ENCODE results near the gene TMEM82.

TMEM82 gene

DNA sequence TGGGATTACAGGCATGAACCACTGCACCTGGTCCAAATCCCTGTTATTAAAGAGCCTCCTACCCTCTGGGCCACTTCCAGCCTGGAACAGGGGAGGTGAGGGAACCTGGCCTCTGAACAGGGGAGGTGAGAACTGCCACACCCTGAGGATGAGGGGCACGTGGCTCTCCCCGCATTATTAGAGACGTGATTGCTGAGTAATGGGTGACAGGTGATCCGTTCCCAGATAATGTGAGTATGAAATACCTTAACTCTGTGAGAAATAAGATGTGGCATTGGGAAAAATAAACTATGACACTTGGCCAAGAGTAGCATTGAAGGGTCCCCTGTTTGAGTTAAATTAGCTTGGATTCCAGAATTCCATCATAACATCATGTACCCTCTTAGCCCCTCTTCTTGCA is 19.9 kb upstream of the TMEM82 start:
- DNase-seq: no peak

- no peak for DNase-seq
Observed at GRCh38 chr1:15722836-15723532, 19.3 kb upstream of the TMEM82 start.

DNA sequence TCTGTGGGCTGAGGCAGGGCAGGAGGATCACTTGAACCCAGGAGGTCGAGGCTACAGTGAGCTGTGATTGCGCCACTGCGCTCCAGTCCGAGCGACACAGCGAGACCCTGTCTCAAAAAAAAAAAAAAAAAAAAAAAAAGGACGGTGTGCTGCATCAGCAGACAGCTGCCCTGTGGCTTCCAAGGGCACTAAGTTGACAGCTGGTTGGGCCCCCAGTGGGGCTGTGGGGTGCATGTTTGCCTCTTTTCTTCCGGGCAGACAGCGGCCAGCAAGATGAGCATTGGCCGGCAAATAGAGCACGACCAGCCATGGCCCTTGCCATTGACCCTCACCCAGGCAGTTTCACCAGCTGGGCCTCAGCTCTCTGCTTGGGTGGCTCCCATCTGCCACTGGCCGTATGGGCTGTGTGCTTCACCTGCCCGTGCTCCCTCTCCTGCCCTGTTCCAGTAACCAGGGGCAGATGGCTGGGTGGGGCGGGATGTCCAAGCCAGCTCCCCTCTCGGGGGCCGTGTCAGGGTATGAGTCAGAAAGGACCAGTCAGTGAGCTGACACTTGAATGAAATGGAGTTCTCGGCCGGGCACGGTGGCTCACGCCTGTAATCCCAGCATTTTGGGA is 18.6 kb upstream of the TMEM82 start:
- DNase-seq: no peak

DNA sequence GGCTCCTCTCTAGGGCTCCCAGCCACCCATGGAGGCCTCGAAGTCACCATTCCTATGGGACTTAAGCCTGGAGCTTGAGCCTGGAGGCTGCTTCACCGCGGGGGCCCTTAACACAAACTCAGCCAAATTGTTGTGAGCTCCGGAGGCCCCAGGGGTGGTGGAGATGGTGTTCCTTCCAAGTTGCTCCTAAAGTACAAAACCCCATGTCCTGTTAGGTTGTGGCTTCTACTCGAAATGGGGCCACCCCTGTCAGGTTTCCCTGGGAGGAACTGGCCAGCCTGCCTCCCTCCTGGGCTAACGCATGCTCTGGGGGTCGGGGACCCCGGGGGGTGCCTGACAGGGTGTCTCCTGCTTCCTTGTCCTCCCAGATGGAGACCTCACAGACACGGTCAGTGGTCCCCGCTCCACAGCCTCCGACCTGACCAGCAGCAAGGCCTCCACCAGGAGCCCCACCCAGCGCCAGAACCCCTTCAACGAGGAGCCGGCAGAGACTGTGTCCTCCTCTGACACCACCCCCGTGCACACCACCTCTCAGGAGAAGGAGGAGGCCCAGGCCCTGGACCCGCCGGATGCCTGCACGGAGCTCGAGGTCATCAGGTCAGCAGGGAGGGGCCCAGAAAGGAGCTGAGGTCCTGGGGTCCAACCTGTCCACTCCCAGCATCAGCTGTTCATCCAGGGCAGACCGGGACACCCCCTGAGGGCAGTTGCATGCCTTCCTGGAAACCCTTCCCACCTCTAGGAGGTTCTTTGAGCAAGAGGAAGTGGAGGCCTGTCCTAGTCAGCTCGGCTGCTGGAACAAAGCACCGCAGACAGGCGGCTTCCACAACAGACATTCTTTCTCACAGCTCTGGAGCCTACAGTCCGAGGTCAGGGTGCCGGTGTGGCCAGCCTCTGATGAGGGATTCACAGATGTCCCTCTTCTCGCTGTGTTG is 17.1 kb upstream of the TMEM82 start:
- DNase-seq: no peak

DNA sequence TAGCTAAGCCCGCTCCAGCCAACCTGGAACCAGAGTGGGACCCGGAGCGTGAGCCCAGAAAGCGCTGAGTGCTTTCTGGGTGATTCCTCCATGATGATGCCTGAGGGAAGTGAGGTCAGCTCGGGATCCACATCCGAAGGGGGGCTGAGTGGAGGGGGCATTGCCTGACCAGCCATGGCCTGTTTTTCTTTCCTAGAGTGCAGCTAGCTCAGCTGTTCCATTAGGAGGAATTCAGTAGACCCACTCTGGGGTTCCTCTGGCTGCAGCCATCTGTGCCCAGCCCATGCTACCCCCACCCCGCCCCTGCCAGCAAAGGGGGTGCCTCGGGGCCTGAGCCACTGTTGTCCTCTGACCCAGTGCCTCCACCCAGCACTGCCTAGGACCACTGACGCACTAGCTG is 15.8 kb upstream of the TMEM82 start:
- DNase-seq: no peak

DNA sequence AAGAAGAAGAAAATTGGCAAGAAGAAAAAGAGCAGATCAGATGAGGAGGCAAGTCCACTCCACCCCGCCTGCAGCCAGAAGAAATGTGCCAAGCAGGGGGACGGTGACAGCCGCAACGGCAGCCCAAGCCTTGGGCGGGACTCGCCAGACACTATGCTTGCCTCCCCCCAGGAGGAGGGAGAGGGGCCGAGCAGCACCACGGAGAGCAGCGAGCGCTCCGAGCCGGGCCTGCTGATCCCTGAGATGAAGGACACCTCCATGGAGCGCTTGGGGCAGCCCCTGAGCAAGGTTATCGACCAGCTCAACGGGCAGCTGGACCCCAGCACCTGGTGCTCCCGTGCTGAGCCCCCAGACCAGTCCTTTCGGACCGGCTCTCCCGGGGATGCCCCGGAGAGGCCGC is 15.3 kb upstream of the TMEM82 start:
- no peak for DNase-seq

GRCh38 chr1:15727424-15727823 is 14.9 kb upstream of the TMEM82 start:
- DNase-seq: no peak

DNA sequence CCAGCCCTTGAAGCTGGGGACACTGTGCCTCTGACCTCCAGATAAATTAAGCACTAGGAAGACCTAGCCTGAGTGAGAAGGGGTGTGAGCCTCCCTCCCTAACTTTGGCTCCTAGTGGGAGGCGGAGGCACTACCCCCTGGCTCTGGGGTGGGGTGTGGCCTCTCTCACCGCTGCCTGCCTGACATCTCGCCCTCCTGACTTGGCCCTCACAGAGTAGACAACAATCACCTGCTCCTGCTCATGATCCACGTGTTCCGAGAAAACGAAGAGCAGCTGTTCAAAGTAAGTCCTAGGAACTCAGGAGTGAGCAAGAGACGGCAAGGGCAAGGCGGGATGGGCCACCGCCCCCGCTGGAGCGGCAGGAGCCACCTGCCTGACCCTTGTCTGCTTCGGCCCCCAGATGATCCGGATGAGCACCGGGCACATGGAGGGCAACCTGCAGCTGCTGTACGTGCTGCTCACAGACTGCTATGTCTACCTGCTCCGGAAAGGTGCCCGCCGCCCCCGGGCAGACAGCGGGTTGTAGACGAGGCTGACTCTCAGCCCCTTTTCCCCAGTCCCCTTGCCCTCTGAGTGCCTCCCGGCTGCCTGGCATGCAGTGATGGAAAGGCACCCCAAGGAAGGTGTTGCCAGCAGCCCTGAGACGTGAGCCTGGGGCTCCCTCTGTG is 14.3 kb upstream of the TMEM82 start:
- no peak for DNase-seq

DNA sequence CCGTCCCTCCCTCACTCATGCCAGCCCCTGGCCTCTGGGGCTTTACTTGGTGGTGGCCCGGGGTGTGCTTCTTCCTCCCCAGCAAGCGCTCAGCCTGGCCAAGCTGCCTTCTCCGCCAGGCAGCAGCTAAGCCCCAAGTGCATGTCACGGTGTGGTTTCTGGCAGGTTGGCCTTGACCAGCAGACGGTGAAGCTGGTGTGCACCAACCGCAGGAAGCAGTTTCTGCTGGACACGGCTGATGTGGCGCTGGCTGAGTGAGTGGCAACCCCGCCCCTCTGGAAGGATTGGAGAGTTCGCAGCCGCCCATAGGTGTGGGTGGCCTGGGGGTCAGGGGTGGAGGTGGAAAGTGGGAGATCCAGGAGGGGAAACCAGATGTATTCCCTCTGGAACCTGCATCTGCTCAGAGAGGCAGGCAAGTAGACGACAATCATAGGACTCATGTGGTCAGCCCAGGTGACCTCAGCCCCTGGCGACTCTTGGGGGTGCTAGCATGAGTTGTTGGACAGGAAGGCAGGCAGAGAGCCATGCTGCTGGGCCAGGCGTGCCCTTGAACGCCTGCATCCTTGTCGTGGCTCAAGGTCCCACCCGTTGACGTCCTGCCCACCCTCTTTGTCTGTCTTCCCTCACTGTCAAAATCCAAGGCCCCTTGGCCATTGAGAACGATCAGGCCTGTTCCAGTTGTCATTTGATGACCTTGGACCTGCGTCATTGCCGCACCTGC is 13.2 kb upstream of the TMEM82 start:
- DNase-seq: no peak

DNA sequence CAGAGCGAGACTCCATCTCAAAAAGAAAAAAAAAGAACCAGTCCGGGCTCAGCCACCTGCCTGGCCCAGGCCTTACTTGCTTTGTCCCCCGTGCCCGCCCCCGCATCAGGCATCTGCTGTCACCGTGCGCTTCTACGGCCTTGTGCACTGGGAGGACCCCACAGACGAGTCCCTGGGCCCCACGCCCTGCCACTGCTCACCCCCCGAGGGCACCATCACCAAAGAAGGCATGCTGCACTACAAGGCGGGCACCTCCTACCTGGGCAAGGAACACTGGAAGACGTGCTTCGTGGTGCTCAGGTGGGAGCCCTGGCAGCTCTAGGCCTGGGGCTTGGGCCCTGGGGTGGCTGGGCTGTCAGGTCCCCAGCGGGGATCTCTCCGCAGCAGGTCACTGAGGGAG is 11.9 kb upstream of the TMEM82 start:
- no peak for DNase-seq

- DNase-seq: no peak
Observed at GRCh38 chr1:15730936-15731335, 11.4 kb upstream of the TMEM82 start.

DNA sequence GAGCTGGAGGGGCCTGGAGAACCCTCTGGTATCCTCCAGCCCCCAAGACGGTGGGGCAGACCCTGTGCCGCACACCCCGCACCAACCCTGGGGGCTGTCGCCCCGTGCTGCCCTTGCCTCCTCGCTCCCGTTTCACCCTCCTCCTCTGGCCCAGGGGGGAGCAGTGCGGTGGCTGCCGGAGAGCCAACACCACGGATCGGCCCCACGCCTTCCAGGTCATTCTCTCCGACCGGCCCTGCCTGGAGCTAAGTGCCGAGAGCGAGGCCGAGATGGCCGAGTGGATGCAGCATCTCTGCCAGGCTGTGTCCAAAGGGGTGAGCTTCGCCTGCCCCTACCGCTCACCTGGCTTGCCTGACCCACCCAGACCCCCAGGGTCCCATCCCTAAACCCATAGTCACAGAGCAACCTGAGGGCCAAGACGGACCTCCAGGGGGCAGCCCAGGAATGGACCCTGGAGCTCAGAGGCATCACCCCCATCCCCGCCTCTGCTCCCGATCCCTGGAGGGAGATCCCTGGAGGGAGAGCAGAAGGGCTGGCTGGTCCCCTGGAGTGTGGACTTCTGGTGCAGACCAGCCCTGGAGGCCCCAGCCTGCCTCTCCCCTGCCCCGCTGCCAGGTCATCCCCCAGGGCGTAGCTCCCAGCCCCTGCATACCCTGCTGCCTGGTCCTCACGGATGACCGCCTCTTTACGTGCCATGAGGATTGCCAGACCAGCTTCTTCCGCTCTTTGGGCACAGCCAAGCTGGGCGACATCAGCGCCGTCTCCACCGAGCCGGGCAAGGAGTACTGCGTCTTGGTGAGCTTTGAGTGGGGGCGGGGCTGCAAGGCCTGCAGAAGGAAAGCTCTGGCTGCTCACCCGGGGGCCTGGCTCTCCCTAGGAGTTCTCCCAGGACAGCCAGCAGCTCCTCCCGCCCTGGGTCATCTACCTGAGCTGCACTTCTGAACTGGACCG is 10.3 kb upstream of the TMEM82 start:
- no peak for DNase-seq

- no peak for DNase-seq
Observed at GRCh38 chr1:15732686-15733081, 9.6 kb upstream of the TMEM82 start.

DNA sequence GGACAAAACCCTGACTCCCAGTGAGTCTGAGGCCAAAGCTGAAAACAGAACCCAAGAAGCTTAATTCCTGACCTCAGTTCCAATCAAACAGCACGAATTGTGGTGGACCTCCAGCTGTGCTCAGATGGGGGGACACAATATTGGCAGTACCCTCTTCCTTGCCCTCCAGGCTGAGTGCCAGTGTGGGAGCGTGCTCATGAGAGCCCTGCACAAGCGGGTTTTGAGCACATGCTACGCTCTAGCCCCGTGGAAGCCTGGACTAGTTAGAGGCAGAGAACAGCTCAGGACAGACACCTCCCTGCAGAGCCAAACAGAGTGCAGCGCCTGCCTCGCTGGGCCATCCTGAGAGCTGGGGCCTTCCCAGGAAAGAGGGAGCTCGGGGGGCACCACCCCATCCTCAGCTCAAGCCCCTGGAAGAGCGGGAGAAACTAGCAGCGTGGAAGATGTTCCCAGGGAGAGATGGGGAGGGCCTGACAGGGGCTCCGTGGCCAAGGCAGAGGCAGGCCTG is 9.0 kb upstream of the TMEM82 start:
- DNase-seq: no peak

DNA sequence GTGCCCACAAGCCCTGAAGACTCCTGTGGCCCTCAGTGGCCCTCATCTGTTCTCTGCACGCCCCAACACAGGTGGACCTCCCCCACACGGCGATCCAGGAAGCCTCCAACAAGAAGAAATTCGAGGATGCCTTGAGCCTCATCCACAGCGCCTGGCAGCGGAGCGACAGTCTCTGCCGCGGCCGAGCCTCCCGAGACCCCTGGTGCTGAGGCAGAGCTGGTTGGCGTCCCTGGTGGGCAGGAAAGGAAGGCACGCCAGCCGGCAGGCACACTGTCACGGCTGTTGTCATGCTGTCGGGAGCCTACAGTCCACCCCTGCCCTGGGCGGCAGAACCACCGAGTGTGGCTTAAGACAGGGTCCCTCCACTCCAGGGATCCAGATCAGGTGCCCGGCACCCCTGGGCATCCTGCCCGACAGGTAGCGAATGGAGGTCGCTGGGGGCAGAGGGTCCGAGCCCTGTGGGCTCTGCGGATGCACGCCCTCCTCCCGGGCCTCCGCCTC is 8.5 kb upstream of the TMEM82 start:
- no peak for DNase-seq

DNA sequence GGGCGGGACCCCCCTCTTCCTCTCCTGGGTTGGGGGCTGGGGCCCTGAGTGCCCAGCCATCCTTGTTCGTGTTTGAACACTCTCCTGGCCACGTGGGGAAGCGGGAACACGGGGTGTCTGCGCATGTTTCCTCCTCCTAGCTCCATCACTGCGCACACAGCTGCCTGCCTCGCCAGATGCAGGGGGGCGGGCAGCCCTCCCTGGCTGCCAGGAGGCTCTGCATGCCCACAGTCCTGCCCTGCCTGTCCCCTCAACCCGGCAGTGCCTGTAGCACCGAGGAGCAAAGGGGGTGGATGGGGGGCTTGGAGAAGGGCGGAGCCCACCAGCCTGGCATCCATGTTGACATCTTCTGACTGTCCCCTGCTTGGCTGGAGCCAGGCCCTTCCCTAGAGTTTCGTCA is 8.0 kb upstream of the TMEM82 start:
- DNase-seq: no peak

DNA sequence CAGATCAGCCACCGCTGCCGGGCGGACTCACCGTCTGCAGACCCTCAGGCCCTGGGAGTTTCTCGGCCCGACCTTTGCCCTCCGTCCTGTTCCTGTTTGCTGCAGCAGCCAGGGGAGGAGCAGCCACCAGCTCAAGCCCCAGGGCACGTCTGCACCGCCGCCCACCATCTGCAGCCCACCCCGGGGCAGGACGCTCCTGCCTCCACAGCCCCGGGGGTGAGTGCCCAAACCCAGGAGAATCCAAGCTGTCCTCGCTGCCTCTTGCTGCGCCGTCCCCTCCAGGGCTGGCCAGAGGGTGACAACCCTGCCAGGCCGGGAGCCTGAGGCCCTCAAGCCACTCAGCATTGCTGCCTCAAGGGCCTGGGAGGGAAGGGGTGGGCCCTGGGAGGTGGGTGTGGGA is 7.4 kb upstream of the TMEM82 start:
- DNase-seq: no peak

DNA sequence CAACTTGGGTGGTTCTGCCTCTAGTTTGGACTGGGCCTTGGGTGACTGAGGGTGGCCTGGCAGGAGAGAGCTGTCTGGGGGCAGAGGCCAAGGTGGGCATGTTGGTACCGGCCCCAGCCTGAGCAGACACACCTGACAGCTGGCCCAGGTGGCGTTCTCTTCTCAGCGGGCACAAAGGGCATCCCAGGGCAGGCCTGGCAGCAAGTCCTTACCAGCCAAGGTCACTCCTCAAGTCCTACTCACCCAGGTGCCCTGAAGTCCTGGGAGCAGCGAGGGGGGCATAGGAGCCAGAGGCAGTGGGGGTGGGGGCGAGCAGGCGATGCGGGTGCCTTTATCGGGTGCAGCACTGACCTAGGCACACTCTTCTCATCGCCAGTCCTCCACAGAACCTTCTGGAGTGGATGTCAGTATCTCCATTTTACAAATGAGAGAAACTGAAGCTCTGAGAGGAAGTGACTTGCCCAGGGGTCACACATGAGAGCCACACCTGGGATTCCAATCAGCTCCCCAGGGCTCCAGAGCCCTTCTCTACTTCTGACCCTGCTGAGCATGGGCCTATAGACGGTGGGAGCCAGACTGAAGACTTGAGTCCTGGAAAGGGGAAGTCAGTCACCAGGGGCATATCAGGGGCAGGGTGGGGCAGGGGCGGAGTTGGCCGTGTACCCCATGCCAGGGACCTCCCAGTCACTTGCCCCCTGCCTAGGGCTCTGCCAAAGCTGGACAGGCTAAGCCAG is 6.8 kb upstream of the TMEM82 start:
- no peak for DNase-seq

- no peak for DNase-seq
Observed at GRCh38 chr1:15736038-15736891, 6.0 kb upstream of the TMEM82 start, which contains the start of gene SLC25A34. Gene SLC25A34 (plus strand): TSS chr1:15736258. CDS start chr1:15736486, 228 bp downstream.
